GM21576 (cell line): ENCODE measurements around the gene IDH3B.
A peak's percentile ranks its signal among the peaks of the same experiment; 100 is the strongest.
"Not testable (repeated sequence)": the region's sequence is repeated elsewhere in the genome, so short reads cannot be mapped to it uniquely, and the experiment has no call there.

ENCODE experiments used
- ATAC-seq: cut with Tn5 transposase; IDR thresholded peaks from one replicate; pipeline ENCODE4 v1.9.1; 2021; ENCODE audit warnings: mild to moderate bottlenecking, moderate library complexity; ENCODE audit not compliant: unreplicated experiment

IDH3B gene

DNA sequence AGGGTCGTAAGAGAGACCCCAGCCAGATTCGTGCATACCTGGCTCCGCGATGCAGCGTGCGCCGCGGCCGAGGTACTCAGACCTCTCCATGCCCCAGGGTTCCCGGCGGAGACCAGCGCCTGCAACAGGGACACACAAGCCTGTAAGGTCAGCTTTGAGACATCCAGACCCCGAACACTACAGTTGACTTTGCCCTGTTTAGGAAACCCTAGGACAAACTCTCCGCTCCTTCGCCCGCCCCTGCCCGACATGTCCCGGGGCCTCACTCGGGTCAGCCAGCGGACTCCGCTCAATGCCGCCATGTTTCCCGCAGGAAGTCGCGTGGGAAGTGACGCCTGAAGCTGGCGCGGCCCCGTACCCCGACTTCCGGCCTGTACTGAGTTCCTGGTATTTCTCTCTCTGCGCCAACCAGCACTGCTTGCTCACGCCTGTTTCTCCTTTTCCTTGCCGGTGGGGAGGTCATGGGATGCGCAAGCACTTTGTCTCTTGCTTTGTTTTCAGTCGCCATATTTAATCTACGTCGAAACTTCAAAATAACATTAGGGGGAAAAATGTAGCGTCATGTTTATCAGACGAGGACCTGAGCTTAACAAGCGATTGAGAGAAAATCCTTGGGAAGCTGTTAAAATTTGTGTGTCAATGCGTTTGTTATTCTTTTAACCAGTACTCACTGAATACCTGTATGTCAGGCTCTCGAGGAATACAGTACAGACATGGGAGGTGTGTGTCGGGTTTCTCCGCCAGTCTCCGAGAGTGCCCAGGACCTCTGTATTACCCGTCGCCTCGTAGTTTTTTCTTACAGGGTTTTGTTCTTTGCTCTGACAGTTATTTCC lies at the start of gene IDH3B:
TSS of gene IDH3B (minus strand) at position 330 of the 833 bp plus-strand sequence. CDS start at position 302, 28 bp downstream.
- peak; percentile 89 for ATAC-seq

DNA sequence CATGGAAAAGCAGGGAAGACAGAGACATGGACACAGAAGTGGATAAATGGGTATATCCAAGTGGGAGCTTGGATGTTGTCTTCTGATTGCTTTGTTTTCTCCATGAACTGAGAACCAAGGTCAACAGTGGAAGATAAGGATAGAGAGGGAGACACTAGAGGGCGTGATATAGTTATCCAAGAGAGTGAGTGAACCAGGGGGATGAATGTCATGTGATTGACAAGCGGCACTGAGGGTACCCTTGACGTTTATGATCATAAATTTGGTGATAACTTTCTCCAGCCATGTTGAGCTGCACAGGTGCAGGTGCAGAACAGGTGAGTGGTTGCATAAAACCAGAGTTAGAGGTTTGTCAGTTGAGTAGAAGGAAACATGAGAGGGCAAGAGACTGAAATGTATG lies 49.3 kb upstream of the IDH3B start:
- ATAC-seq, result no peak

DNA sequence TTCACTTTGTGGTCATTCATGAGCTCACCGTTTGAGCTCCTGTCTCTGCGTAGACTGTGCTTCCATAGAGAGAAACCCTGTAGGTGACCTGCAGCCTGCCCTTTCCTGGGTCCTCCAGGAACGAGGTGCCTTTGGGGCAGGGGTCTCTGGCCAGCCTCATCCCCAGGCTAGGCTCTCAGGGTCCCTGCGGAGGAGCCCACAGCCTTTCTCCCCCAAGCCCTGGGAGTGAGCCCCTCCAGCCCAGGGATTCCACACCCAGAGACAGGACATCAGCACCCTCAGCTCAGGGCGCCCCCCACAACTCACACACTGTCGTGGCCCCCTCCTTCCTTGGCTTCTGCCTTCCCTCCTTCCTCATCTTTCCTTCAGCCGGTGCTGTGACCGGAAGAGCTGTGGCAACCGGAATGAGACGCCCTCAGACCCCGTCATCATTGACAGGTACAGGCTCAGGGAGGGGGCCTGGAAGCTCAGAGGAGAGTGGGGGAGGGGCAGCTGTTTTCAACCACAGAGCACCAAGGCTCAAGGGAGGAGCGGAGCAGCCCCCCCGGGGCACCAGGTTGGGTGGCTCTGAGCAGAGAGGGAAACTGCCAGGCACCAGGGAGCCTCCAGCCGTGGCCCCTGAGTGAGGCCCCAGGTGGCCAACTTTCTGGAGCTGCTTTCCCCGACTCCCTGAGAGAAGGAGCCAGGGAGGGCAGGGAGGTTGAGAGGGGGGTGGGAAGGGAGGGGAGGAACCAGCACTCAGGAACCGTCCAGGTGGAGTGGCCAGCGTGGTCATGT lies 45.4 kb upstream of the IDH3B start:
- no peak for ATAC-seq

DNA sequence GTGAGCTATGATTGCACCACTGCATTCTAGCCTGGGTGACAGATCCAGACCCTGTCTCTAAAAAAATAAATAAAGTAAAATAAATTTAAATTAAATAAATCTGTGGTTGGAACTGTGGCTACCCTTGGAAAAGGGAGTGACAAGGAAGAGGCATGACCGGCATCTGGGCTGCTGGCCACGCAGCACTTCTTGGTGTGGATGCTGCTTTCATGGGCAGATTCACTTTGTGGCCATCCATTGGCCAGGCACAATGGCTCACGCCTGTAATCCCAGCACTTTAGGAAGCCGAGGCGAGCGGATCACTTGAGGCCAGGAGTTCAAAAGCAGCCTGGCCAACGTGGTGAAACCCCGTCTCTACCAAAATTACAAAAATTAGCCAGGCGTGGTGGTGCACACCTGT lies 44.6 kb upstream of the IDH3B start:
- ATAC-seq, result no peak

GRCh38 chr20:2708073-2708415 lies 44.0 kb upstream of the IDH3B start:
- no peak for ATAC-seq

GRCh38 chr20:2707353-2708072 lies 43.5 kb upstream of the IDH3B start:
- ATAC-seq, result no peak

GRCh38 chr20:2706688-2707352 lies 42.8 kb upstream of the IDH3B start:
- ATAC-seq, result no peak

GRCh38 chr20:2705931-2706645 lies 42.1 kb upstream of the IDH3B start:
- ATAC-seq, result no peak

GRCh38 chr20:2703716-2704475 lies 39.9 kb upstream of the IDH3B start:
- ATAC-seq, result no peak

- ATAC-seq, result no peak
These were observed 37.7 kb upstream of the IDH3B start for GRCh38 chr20:2701671-2702081.

DNA sequence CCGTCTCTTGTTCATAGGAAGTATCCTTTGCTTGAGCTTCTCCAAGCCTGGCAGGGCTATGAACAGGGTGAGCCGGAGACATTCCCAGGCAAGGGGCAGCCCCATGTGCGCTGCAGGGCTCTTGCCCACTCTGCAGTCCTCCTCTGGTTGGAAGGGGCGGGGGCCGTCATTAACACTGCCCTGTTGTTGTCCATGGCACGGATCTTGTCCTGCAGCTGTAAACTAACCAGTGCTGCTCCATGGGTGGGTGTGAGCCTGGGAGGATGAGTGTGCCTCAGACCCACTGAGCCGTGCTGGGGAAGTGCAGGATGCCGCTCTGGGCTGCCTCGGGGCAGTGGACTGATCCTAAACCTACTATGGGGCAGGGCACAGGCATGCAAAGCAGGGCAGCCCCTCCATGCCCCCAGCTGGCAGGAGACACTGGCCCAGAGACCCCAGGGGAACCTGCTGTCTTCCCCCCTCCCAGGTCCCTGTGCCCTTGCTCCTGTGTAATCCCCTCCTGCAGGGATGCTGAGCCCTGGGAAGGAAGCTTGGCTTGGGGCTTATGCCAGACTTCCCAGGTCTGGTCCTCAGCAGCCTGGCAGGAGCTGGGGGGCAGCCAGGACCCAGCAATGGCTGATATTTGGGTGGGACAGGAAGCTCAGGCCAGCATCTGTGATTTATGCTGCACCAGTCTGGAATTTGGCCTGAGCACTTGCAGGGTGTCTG lies 37.1 kb upstream of the IDH3B start:
- no peak for ATAC-seq

- no peak for ATAC-seq
These were observed 35.9 kb upstream of the IDH3B start for GRCh38 chr20:2699775-2700413.

DNA sequence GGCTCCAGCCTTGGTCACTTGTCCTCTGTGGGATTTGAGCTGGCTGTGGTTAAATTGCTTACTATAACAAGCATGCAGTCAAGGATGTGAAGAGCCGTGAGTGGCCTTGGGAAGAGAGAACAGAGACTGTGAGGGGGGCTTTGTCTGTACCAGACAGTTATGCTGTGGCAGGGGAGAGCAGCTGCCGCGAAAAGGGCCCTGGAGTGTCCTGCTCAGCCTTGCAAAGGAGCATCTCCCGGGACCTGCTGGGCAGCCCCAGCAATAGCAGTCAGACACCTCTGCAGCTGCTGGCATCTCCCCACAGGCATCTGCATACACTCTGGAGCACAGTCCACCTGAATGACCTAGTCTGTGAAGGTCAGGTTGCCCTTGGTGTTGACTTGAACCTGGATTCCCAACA lies 34.9 kb upstream of the IDH3B start:
- ATAC-seq, result no peak

DNA sequence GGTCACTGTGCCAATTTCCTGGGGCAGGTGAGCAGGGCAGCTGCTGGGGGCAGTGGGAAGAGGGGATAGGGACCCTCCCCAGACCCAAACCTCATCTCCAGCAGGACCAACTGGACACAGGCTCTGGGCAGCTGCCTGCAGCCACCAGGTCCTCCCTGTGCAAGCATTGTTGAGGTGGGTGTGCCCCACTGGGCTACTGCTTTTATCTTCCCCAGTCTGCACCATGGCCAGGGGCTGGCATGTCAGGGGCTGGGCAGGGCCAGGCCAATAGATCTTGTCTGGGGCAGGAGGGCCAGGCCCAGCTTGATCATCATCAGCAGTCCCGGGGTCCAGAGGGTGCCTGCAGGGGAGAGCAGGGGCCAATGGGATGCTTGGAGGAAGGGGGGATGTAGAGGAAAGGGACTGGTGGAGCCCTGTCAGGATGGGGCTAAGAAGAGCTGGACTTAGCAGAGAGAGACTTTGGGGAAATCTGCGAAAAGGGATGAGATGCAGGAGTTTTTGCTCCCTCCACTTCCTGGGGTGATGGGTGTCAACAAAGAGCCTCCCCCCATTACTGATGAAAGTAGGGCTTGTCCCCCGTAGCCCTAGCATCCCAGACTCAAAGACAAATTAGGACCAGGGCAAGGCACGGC lies 34.3 kb upstream of the IDH3B start:
- ATAC-seq, result no peak

GRCh38 chr20:2697768-2698167 lies 33.8 kb upstream of the IDH3B start:
- ATAC-seq, result no peak

DNA sequence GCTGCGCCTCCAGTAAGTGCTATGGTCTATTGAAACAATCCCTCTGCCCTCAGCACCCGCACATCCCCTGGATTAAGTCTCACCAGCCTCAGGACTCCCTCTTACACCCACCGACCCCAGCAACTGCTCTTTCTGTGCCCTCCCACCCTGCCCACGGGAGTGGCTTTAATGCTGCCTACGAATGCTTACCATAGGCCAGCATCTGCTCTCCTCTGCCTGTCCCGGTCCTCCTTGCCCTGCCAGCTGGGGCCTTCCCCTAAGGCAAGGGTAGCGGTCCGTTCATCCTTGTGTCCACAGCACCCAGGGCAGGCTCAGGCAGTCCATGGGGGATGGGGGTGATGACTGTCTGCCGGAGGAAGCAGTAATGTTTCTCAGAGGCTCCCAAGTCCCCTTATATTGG lies 32.6 kb upstream of the IDH3B start:
- no peak for ATAC-seq

DNA sequence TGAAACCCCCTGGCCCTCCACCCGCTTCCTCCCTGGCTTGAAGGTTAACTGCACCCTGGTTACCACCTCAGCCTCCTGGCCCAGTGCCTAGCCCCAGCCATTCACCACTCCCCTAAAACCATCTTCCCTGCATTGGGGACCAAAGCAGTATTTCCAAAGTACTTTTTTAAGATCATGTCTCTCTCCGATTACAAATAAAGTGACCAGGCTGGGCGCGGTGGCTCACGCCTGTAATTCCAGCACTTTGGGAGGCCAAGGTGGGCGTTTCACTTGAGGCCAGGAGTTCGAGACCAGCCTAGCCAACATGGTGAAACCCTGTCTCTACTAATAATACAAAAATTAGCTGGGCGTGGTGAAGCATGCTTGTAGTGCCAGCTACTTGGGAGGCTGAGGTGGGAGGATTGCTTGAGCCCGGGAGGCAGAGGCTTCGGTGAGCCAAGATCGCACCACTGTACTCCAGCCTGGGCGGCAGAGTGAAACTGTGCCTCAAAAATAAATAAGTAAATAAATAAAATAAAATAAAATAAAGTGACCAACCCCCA lies 32.0 kb upstream of the IDH3B start:
- ATAC-seq, result not testable (repeated sequence)
